SK-N-SH treated with all-trans-retinoic acid at 6 μM for 48 hours (cell line): ENCODE measurements around the gene INSYN2B.

Experiments
- ATAC-seq: fragments of 200-7000 bp; cut with Tn5 transposase; 3 replicates; pipeline ENCODE4 v1.9.1; 2020; ENCODE audit warnings: mild to moderate bottlenecking, moderate library complexity
- ARNTL ChIP-seq: fragments of 450-650 bp; formaldehyde crosslinking; IDR thresholded peaks from 2 replicates; pipeline ENCODE4 v1.5.0; 2020; ENCODE audit warnings: low read depth, mild to moderate bottlenecking, moderate library complexity, borderline replicate concordance
- BACH2 ChIP-seq: fragments of 250-450 bp; sonication (Bioruptor Pico); IDR thresholded peaks from 2 replicates; pipeline ENCODE4 v1.9.0; 2021; ENCODE audit warnings: mild to moderate bottlenecking, borderline replicate concordance
- CSDC2 ChIP-seq: fragments of 250-450 bp; sonication (Bioruptor Pico); IDR thresholded peaks from 2 replicates; pipeline ENCODE4 v1.5.0; 2020; ENCODE audit warnings: mild to moderate bottlenecking, moderate library complexity
- ESRRG ChIP-seq: fragments of 250-450 bp; sonication (Bioruptor Pico); IDR thresholded peaks from 2 replicates; pipeline ENCODE4 v1.6.1; 2021; ENCODE audit warnings: mild to moderate bottlenecking
- GLIS3 ChIP-seq: fragments of 250-450 bp; sonication (Bioruptor Pico); IDR thresholded peaks from 2 replicates; pipeline ENCODE4 v1.5.0; 2020; ENCODE audit warnings: mild to moderate bottlenecking, moderate library complexity
- ISL1 ChIP-seq: fragments of 250-450 bp; sonication (Bioruptor Pico); IDR thresholded peaks from 2 replicates; pipeline ENCODE4 v2.1.2; 2022; ENCODE audit warnings: mild to moderate bottlenecking, moderate library complexity
- PPARA ChIP-seq: fragments of 250-450 bp; sonication (Bioruptor Pico); IDR thresholded peaks from 2 replicates; pipeline ENCODE4 v1.5.0; 2020; ENCODE audit warnings: mild to moderate bottlenecking, borderline replicate concordance
- RARB ChIP-seq: fragments of 250-450 bp; sonication (Bioruptor Pico); IDR thresholded peaks from 2 replicates; pipeline ENCODE4 v1.8.0; 2021; ENCODE audit warnings: mild to moderate bottlenecking, moderate library complexity
- SNAI2 ChIP-seq: fragments of 250-450 bp; sonication (Bioruptor Pico); IDR thresholded peaks from 2 replicates; pipeline ENCODE4 v1.5.0; 2020; ENCODE audit warnings: mild to moderate bottlenecking, moderate library complexity
- TCF4 ChIP-seq: fragments of 250-450 bp; sonication (Bioruptor Pico); IDR thresholded peaks from 2 replicates; pipeline ENCODE4 v1.8.0; 2021; ENCODE audit warnings: mild to moderate bottlenecking, moderate library complexity, borderline replicate concordance
- TOX ChIP-seq: fragments of 250-450 bp; sonication (Bioruptor Pico); IDR thresholded peaks from 2 replicates; pipeline ENCODE4 v1.8.0; 2021; ENCODE audit warnings: mild to moderate bottlenecking, moderate library complexity, borderline replicate concordance
- ZC3H10 ChIP-seq: fragments of 250-450 bp; sonication (Bioruptor Pico); IDR thresholded peaks from 2 replicates; pipeline ENCODE4 v1.5.1; 2021; ENCODE audit warnings: mild to moderate bottlenecking, moderate library complexity
- ZFP3 ChIP-seq: fragments of 250-450 bp; sonication (Bioruptor Pico); IDR thresholded peaks from 2 replicates; pipeline ENCODE4 v1.5.0; 2020; ENCODE audit warnings: mild to moderate bottlenecking, moderate library complexity
- ZFP30 ChIP-seq: fragments of 450-650 bp; formaldehyde crosslinking; IDR thresholded peaks from 2 replicates; pipeline ENCODE4 v1.5.0; 2022; ENCODE audit warnings: mild to moderate bottlenecking, moderate library complexity
- ZNF70 ChIP-seq: fragments of 450-650 bp; formaldehyde crosslinking; IDR thresholded peaks from 2 replicates; pipeline ENCODE4 v1.5.0; 2020; ENCODE audit warnings: mild to moderate bottlenecking, moderate library complexity
- ZNF8 ChIP-seq: fragments of 450-650 bp; formaldehyde crosslinking; IDR thresholded peaks from 2 replicates; pipeline ENCODE4 v1.5.0; 2020; ENCODE audit warnings: mild to moderate bottlenecking, moderate library complexity
- TF ChIP-seq, protein P1 (sequence below): fragments of 250-450 bp; sonication (Bioruptor Pico); IDR thresholded peaks from 2 replicates; pipeline ENCODE4 v1.5.1; 2020; ENCODE audit warnings: low read depth, mild to moderate bottlenecking, moderate library complexity
- TF ChIP-seq, protein P2 (sequence below): fragments of 250-450 bp; sonication (Bioruptor Pico); IDR thresholded peaks from 2 replicates; pipeline ENCODE4 v1.8.0; 2021; ENCODE audit warnings: low read depth, mild to moderate bottlenecking, moderate library complexity, borderline replicate concordance
- TF ChIP-seq, protein P3 (sequence below): fragments of 250-450 bp; sonication (Bioruptor Pico); IDR thresholded peaks from 2 replicates; pipeline ENCODE4 v1.5.1; 2021; ENCODE audit warnings: mild to moderate bottlenecking, moderate library complexity
- TF ChIP-seq, protein P4 (sequence below): fragments of 250-450 bp; sonication (Bioruptor Pico); IDR thresholded peaks from 2 replicates; pipeline ENCODE4 v1.5.0; 2020; ENCODE audit warnings: mild to moderate bottlenecking, moderate library complexity
- TF ChIP-seq, protein P5 (sequence below): fragments of 250-450 bp; sonication (Bioruptor Pico); IDR thresholded peaks from 2 replicates; pipeline ENCODE4 v1.8.0; 2020; ENCODE audit warnings: mild to moderate bottlenecking, moderate library complexity, borderline replicate concordance

Gene INSYN2B

GRCh38 chr5:169886677-169887076 lies 93.6 kb downstream of the INSYN2B start (continued):
- TF ChIP-seq, protein P1, sequence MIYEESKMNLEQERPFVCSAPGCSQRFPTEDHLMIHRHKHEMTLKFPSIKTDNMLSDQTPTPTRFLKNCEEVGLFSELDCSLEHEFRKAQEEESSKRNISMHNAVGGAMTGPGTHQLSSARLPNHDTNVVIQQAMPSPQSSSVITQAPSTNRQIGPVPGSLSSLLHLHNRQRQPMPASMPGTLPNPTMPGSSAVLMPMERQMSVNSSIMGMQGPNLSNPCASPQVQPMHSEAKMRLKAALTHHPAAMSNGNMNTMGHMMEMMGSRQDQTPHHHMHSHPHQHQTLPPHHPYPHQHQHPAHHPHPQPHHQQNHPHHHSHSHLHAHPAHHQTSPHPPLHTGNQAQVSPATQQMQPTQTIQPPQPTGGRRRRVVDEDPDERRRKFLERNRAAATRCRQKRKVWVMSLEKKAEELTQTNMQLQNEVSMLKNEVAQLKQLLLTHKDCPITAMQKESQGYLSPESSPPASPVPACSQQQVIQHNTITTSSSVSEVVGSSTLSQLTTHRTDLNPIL (CRISPR knock-in tag) = no peak
- TF ChIP-seq, all 23 proteins: peak for 0

- no peak for TF ChIP-seq ESRRG (CRISPR knock-in tag)
- no peak for TF ChIP-seq SNAI2 (CRISPR knock-in tag)
- TF ChIP-seq, protein P2, sequence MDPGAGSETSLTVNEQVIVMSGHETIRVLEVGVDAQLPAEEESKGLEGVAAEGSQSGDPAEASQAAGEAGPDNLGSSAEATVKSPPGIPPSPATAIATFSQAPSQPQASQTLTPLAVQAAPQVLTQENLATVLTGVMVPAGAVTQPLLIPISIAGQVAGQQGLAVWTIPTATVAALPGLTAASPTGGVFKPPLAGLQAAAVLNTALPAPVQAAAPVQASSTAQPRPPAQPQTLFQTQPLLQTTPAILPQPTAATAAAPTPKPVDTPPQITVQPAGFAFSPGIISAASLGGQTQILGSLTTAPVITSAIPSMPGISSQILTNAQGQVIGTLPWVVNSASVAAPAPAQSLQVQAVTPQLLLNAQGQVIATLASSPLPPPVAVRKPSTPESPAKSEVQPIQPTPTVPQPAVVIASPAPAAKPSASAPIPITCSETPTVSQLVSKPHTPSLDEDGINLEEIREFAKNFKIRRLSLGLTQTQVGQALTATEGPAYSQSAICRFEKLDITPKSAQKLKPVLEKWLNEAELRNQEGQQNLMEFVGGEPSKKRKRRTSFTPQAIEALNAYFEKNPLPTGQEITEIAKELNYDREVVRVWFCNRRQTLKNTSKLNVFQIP (CRISPR knock-in tag) = no peak
- no peak for TF ChIP-seq PPARA
- TF ChIP-seq ARNTL (CRISPR knock-in tag) = no peak
- TF ChIP-seq ZNF70 (CRISPR knock-in tag) = no peak
- no peak for TF ChIP-seq ZFP3 (CRISPR knock-in tag)
- no peak for TF ChIP-seq CSDC2 (CRISPR knock-in tag)
- ATAC-seq = no peak
Measured at GRCh38 chr5:169886033-169886432, 94.3 kb downstream of the INSYN2B start.

GRCh38 chr5:169881702-169882303 lies 98.5 kb downstream of the INSYN2B start:
- TF ChIP-seq TCF4 (CRISPR knock-in tag) (no peak), SNAI2 (CRISPR knock-in tag) (no peak), PPARA (no peak), ZNF8 (CRISPR knock-in tag) (no peak), ZC3H10 (CRISPR knock-in tag) (no peak), CSDC2 (CRISPR knock-in tag) (no peak), BACH2 (CRISPR knock-in tag) (no peak), TOX (CRISPR knock-in tag) (no peak), RARB (CRISPR knock-in tag) (no peak), ARNTL (CRISPR knock-in tag) (no peak), GLIS3 (CRISPR knock-in tag) (no peak)
- TF ChIP-seq, protein P3, sequence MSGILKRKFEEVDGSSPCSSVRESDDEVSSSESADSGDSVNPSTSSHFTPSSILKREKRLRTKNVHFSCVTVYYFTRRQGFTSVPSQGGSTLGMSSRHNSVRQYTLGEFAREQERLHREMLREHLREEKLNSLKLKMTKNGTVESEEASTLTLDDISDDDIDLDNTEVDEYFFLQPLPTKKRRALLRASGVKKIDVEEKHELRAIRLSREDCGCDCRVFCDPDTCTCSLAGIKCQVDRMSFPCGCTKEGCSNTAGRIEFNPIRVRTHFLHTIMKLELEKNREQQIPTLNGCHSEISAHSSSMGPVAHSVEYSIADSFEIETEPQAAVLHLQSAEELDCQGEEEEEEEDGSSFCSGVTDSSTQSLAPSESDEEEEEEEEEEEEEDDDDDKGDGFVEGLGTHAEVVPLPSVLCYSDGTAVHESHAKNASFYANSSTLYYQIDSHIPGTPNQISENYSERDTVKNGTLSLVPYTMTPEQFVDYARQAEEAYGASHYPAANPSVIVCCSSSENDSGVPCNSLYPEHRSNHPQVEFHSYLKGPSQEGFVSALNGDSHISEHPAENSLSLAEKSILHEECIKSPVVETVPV (CRISPR knock-in tag) = no peak
- TF ChIP-seq, protein P1 (CRISPR knock-in tag) = no peak
- TF ChIP-seq, protein P4, sequence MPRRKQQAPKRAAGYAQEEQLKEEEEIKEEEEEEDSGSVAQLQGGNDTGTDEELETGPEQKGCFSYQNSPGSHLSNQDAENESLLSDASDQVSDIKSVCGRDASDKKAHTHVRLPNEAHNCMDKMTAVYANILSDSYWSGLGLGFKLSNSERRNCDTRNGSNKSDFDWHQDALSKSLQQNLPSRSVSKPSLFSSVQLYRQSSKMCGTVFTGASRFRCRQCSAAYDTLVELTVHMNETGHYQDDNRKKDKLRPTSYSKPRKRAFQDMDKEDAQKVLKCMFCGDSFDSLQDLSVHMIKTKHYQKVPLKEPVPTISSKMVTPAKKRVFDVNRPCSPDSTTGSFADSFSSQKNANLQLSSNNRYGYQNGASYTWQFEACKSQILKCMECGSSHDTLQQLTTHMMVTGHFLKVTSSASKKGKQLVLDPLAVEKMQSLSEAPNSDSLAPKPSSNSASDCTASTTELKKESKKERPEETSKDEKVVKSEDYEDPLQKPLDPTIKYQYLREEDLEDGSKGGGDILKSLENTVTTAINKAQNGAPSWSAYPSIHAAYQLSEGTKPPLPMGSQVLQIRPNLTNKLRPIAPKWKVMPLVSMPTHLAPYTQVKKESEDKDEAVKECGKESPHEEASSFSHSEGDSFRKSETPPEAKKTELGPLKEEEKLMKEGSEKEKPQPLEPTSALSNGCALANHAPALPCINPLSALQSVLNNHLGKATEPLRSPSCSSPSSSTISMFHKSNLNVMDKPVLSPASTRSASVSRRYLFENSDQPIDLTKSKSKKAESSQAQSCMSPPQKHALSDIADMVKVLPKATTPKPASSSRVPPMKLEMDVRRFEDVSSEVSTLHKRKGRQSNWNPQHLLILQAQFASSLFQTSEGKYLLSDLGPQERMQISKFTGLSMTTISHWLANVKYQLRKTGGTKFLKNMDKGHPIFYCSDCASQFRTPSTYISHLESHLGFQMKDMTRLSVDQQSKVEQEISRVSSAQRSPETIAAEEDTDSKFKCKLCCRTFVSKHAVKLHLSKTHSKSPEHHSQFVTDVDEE (CRISPR knock-in tag) = no peak
- no peak; the same call in 2 of the 3 replicates for ATAC-seq

- no peak for ATAC-seq
- TF ChIP-seq, protein P5, sequence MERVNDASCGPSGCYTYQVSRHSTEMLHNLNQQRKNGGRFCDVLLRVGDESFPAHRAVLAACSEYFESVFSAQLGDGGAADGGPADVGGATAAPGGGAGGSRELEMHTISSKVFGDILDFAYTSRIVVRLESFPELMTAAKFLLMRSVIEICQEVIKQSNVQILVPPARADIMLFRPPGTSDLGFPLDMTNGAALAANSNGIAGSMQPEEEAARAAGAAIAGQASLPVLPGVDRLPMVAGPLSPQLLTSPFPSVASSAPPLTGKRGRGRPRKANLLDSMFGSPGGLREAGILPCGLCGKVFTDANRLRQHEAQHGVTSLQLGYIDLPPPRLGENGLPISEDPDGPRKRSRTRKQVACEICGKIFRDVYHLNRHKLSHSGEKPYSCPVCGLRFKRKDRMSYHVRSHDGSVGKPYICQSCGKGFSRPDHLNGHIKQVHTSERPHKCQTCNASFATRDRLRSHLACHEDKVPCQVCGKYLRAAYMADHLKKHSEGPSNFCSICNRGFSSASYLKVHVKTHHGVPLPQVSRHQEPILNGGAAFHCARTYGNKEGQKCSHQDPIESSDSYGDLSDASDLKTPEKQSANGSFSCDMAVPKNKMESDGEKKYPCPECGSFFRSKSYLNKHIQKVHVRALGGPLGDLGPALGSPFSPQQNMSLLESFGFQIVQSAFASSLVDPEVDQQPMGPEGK (CRISPR knock-in tag) = no peak
- TF ChIP-seq BACH2 (CRISPR knock-in tag) = no peak
- TF ChIP-seq GLIS3 (CRISPR knock-in tag) = no peak
- TF ChIP-seq ARNTL (CRISPR knock-in tag) = no peak
- TF ChIP-seq, protein P4 (CRISPR knock-in tag) = no peak
- no peak for TF ChIP-seq ISL1 (CRISPR knock-in tag)
- TF ChIP-seq TCF4 (CRISPR knock-in tag) = no peak
- TF ChIP-seq ZFP30 (CRISPR knock-in tag) = no peak
- no peak for TF ChIP-seq ZC3H10 (CRISPR knock-in tag)
Measured at GRCh38 chr5:169880785-169881184, 99.5 kb downstream of the INSYN2B start.
